GM19351 (cell line): Measurements from ENCODE around the gene TP53RK.
A peak's percentile ranks its signal among the peaks of the same experiment; 100 is the strongest.

Experiments used
- ATAC-seq: cut with Tn5 transposase; IDR thresholded peaks from one replicate; pipeline ENCODE4 v1.9.1; 2021; ENCODE audit warnings: mild to moderate bottlenecking, moderate library complexity; ENCODE audit not compliant: unreplicated experiment

Gene TP53RK

GRCh38 chr20:46689082-46689753 lies at the start of gene TP53RK:
Gene TP53RK (minus strand): TSS chr20:46689444. CDS start chr20:46689414, 30 bp downstream.
- ATAC-seq = peak; percentile 89

GRCh38 chr20:46735436-46735835 lies 46.2 kb upstream of the TP53RK start:
- ATAC-seq = no peak

- no peak for ATAC-seq
These were observed 42.5 kb upstream of the TP53RK start for GRCh38 chr20:46731770-46732169.

GRCh38 chr20:46725186-46726165 lies 36.2 kb upstream of the TP53RK start:
- no peak for ATAC-seq

GRCh38 chr20:46724343-46724959 lies 35.2 kb upstream of the TP53RK start:
- no peak for ATAC-seq

- ATAC-seq = no peak
These were observed 33.8 kb upstream of the TP53RK start for GRCh38 chr20:46723039-46723438.

- ATAC-seq = no peak
These were observed 33.2 kb upstream of the TP53RK start for GRCh38 chr20:46722450-46722849.

- no peak for ATAC-seq
These were observed 32.2 kb upstream of the TP53RK start for GRCh38 chr20:46721476-46721875.

GRCh38 chr20:46720776-46721425 lies 31.7 kb upstream of the TP53RK start:
- no peak for ATAC-seq

GRCh38 chr20:46720019-46720418 lies 30.8 kb upstream of the TP53RK start:
- no peak for ATAC-seq

- ATAC-seq = no peak
These were observed 28.7 kb upstream of the TP53RK start for GRCh38 chr20:46717818-46718541.

- no peak for ATAC-seq
These were observed 26.1 kb upstream of the TP53RK start for GRCh38 chr20:46715292-46715756.

- no peak for ATAC-seq
These were observed 25.0 kb upstream of the TP53RK start for GRCh38 chr20:46713957-46714834.

GRCh38 chr20:46712056-46712636 lies 22.9 kb upstream of the TP53RK start:
- ATAC-seq = no peak

- no peak for ATAC-seq
These were observed 21.1 kb upstream of the TP53RK start for GRCh38 chr20:46710153-46710913.

GRCh38 chr20:46709459-46710152 lies 20.4 kb upstream of the TP53RK start, which contains the start of gene SLC2A10:
Gene SLC2A10 (plus strand): TSS chr20:46709649. CDS start chr20:46709737, 88 bp downstream.
- no peak for ATAC-seq

- ATAC-seq = no peak
These were observed 19.8 kb upstream of the TP53RK start for GRCh38 chr20:46709055-46709458.
